Ishikawa (cell line): Measurements from ENCODE around the gene LMAN2.
A peak's percentile ranks its signal among the peaks of the same experiment; 100 is the strongest.

Experiments used
- CEBPB ChIP-seq: IDR thresholded peaks from 2 replicates; pipeline ENCODE4 v1.6.1; 2012
- CREB1 ChIP-seq: IDR thresholded peaks from 2 replicates; pipeline ENCODE4 v1.6.1; 2012; ENCODE audit warnings: low read depth
- EGR1 ChIP-seq: IDR thresholded peaks from 2 replicates; pipeline ENCODE4 v1.6.1; 2012
- EP300 ChIP-seq: IDR thresholded peaks from 2 replicates; pipeline ENCODE4 v1.6.1; 2012; ENCODE audit warnings: borderline replicate concordance
- FOXM1 ChIP-seq: IDR thresholded peaks from 2 replicates; pipeline ENCODE4 v1.6.1; 2012; ENCODE audit warnings: low read depth, borderline replicate concordance
- NFIC ChIP-seq: IDR thresholded peaks from 2 replicates; pipeline ENCODE4 v1.6.1; 2012
- RAD21 ChIP-seq: IDR thresholded peaks from 2 replicates; pipeline ENCODE4 v1.6.1; 2012; ENCODE audit warnings: low read depth
- REST ChIP-seq: IDR thresholded peaks from 2 replicates; pipeline ENCODE4 v1.6.1; 2012; ENCODE audit warnings: low read depth, mild to moderate bottlenecking
- TAF1 ChIP-seq: IDR thresholded peaks from 2 replicates; pipeline ENCODE4 v1.6.1; 2012; ENCODE audit warnings: low read depth, mild to moderate bottlenecking
- TCF12 ChIP-seq: IDR thresholded peaks from 2 replicates; pipeline ENCODE4 v1.6.1; 2012; ENCODE audit warnings: low read depth
- TEAD4 ChIP-seq: IDR thresholded peaks from 2 replicates; pipeline ENCODE4 v1.6.1; 2012
- USF1 ChIP-seq: IDR thresholded peaks from 2 replicates; pipeline ENCODE4 v1.6.1; 2012
- YY1 ChIP-seq: IDR thresholded peaks from 2 replicates; pipeline ENCODE4 v1.6.1; 2012; ENCODE audit warnings: low read depth
- ZBTB7A ChIP-seq: IDR thresholded peaks from 2 replicates; pipeline ENCODE4 v1.6.1; 2012; ENCODE audit warnings: low read depth
- TF ChIP-seq, protein P1 (sequence below): IDR thresholded peaks from 2 replicates; pipeline ENCODE4 v1.6.1; 2012

LMAN2 gene

GRCh38 chr5:177372034-177372896 is 20.8 kb upstream of the LMAN2 start:
- TF ChIP-seq, protein P1, sequence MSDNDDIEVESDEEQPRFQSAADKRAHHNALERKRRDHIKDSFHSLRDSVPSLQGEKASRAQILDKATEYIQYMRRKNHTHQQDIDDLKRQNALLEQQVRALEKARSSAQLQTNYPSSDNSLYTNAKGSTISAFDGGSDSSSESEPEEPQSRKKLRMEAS = no peak
- TF ChIP-seq EP300 (no peak), YY1 (no peak), ZBTB7A (no peak), USF1 (no peak), EGR1 (no peak), TEAD4 (no peak), REST (no peak), CEBPB (no peak), CREB1 (no peak), TAF1 (no peak), NFIC (no peak), FOXM1 (no peak), TCF12 (no peak), RAD21 (no peak)

DNA sequence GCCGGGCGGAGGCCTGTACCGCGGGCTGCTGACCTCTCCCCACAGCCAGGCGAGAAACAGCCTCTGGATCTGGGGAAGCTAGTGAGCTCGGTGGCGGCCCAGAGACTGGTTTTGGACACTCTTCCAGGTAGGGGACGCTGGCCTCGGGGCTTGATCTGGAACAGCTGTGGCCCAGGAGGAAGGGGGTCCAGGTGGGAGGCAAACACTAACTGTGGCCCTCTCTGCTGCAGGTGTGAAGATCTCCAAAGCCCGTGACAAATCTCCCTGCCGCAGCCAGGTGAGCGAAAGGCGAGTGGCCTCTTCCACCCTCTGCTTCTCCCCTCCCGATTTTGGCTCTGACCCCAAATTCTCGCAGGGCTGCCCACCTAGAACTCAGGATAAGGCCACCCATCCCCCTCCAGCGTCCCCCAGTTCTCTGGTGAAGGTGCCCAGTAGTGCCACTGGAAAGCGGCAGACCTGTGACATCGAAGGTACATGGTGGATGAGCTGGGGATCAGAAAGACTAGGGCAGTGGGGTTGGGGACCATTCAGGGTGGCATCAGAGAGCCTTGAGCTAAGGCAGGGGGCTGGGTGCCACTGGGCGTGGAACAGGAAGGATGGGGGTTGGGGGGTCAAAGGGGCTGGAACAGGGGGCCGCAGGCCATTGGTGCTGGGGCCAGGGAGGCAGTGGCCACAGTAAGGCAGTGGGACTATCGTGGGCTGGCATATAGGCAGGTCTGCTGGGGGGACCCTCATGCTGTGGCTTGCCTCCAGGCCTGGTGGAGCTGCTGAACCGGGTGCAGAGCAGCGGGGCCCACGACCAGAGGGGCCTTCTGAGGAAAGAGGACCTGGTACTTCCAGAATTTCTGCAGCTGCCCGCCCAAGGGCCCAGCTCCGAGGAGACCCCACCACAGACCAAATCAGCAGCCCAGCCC is 19.9 kb upstream of the LMAN2 start:
- TF ChIP-seq TCF12 = peak; percentile 9; the same call in 1 of the 2 replicates
- no peak for TF ChIP-seq EP300
- TF ChIP-seq NFIC = no peak
- no peak for TF ChIP-seq USF1
- no peak for TF ChIP-seq REST
- no peak for TF ChIP-seq RAD21
- no peak for TF ChIP-seq ZBTB7A

DNA sequence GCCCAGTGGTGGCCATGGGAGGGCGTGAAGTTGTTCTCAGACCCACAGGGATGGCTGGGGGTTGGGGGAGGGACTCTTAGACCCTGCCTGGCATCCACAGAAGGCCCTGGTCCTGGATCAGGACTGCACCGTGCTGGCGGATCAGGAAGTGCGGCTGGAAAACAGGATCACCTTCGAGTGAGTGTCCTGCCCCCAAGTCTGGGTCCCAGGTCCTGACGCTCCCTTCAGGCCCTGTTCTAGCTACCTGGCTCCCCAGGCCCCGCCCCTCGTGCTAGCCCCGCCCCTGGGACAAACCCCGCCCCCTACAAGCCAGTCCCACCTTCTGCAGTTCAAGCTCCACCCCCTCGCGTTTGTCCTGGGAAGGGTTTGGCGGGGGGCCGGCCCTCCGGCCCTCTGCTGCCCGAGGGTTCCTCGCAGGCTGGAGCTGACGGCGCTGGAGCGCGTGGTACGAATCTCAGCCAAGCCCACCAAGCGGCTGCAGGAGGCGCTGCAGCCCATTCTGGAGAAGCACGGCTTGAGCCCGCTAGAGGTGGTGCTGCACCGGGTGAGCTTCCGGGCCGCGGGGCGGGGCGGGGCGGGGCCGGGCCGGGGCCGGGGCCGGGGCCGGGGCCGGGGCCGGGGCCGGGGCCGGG is 19.1 kb upstream of the LMAN2 start:
- peak; percentile 21; the same call in 1 of the 2 replicates for TF ChIP-seq TCF12
- TF ChIP-seq EP300 = no peak
- TF ChIP-seq YY1 = no peak
- TF ChIP-seq EGR1 = no peak
- TF ChIP-seq TAF1 = 0 out of 2 replicates have a peak, but pooled peaks have one; percentile 33
- no peak for TF ChIP-seq ZBTB7A
- TF ChIP-seq TEAD4 = no peak
- TF ChIP-seq, protein P1 = peak; percentile 95
- TF ChIP-seq CREB1 = no peak
- TF ChIP-seq CEBPB = no peak
- TF ChIP-seq USF1 = 0 out of 2 replicates have a peak, but pooled peaks have one; percentile 16
- no peak for TF ChIP-seq NFIC
- no peak for TF ChIP-seq FOXM1
- TF ChIP-seq RAD21 = peak; percentile 59
- TF ChIP-seq REST = no peak
